ENCODE measurements around the gene ARIH2. TPM values are rescaled to one million over a fixed set of nuclear protein-coding genes. Genes with fewer than 3 reads are reported as not detected.

ARIH2 gene
- total and polyA plus RNA-seq, 2 donors (not counting 3 experiments of a cell fraction or from before 2014, with no cell fraction given) = 59.7 to 85.5 TPM

GRCh38 chr3:48957006-48957705, 38.5 kb downstream of the ARIH2 start:
- Histone ChIP-seq H3K79me2 (ENCODE audit: control insufficient read depth, insufficient read depth, low read length) (peaks cover 18% of the 10 kb centered on the region), H3K9me3 (replicated peaks; ENCODE audit: control insufficient read depth, insufficient read depth, low read length) (no peaks in the 10 kb centered on the region), H3K27me3 (ENCODE audit: control insufficient read depth in 2 of 2, insufficient read depth in 2 of 2, low read length in 2 of 2) (no peaks in the 10 kb centered on the region), H3K4me3 (replicated peaks in 1 of 3; ENCODE audit: insufficient read depth in 1 of 3, low read depth in 1 of 3, low read length in 3 of 3) (no peak overlapping the region), H3K4me1 (ENCODE audit: control insufficient read depth, extremely low read depth, insufficient read depth, low read length) (no peaks in the 10 kb centered on the region), H2AFZ (ENCODE audit: low read depth, low read length) (no peak overlapping the region), H4K20me1 (replicated peaks; ENCODE audit: control insufficient read depth, extremely low read depth, insufficient read depth, low read length) (no peaks in the 10 kb centered on the region), H3K9me1 (replicated peaks; ENCODE audit: control insufficient read depth, extremely low read depth, insufficient read depth, low read length) (no peaks in the 10 kb centered on the region), H3K36me3 (ENCODE audit: control insufficient read depth in 2 of 2, extremely low read depth in 1 of 2, insufficient read depth in 2 of 2, low read length in 2 of 2) (peaks cover 2 to 3% of the 10 kb centered on the region in 2 experiments), H3K9ac (replicated peaks; ENCODE audit: extremely low read depth, insufficient read depth, low read length) (no peak overlapping the region), H3K4me2 (ENCODE audit: insufficient read depth, low read length) (no peak overlapping the region), H3K27ac (ENCODE audit: insufficient read depth, low read depth, low read length) (no peak overlapping the region)
- FAIRE-seq (no peak), DNase-seq (ENCODE audit: low read depth, low spot score) (no peak)
- BruUV-seq (replicated peaks) = no TSS peak
- dilution Hi-C loops (cut with MboI; ENCODE audit: extremely low pct_ligation_motif_present, low sequenced_read_pairs) (no loop called here), intact Hi-C loops (cut with micrococcal nuclease) (no loop called here)
- CTCF ChIA-PET = no interaction called here
- TF ChIP-seq FOS (IDR thresholded peaks at IDR 0.05; ENCODE audit: borderline replicate concordance, insufficient read depth, low read length) (no peak), EZH2 (IDR thresholded peaks at IDR 0.05; ENCODE audit: borderline replicate concordance, low read depth, low read length, severe bottlenecking) (no peak), MYC (IDR thresholded peaks at IDR 0.05; ENCODE audit: low read depth, low read length) (no peak), POLR2A (IDR thresholded peaks at IDR 0.05; ENCODE audit: low read depth, low read length) (no peak), CTCF (IDR thresholded peaks at IDR 0.05; ENCODE audit: extremely low read depth in 1 of 2, insufficient read depth in 1 of 2, low read depth in 1 of 2, low read length in 2 of 2) (no peak), POLR2AphosphoS5 (IDR thresholded peaks at IDR 0.05; ENCODE audit: insufficient read depth, low read depth, low read length) (no peak), MAX (IDR thresholded peaks at IDR 0.05; ENCODE audit: insufficient read depth, insufficient read length) (no peak), JUN (IDR thresholded peaks at IDR 0.05; ENCODE audit: borderline replicate concordance, insufficient read depth, insufficient read length, low read depth) (no peak)
- POLR2A ChIA-PET = interaction anchor here (0.6 kb wide), 1 partner anchor 89 kb away, joined by 4 read pairs; no protein-coding TSS in a partner anchor

Measured in endothelial cell of umbilical vein (primary cell).